ENCODE results near the gene RNF144B.

The RNF144B gene

DNA sequence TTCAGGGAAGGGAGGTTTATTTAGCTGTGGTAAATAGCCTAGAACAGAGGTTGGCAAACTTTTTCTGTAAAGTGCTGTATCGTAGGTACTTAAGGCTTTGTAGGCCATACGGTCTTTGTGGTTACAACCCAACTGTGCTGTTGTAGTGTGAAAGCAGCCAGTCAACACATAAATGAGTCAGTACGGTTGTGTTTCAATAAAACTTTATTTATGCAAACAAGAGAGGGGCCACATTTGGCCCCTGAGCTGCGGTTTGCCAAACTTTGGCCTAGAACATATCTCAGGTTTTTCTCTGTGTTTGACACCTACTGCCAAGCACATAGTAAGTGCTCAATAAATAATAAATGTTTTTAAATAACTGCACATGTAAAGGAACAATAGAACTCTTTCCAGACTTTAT lies 102.2 kb downstream of the RNF144B start:
- H3K4me3 ChIP-seq (ENCODE audit: low read depth, low read length), result no peak overlapping the region
- TF ChIP-seq, protein P1, sequence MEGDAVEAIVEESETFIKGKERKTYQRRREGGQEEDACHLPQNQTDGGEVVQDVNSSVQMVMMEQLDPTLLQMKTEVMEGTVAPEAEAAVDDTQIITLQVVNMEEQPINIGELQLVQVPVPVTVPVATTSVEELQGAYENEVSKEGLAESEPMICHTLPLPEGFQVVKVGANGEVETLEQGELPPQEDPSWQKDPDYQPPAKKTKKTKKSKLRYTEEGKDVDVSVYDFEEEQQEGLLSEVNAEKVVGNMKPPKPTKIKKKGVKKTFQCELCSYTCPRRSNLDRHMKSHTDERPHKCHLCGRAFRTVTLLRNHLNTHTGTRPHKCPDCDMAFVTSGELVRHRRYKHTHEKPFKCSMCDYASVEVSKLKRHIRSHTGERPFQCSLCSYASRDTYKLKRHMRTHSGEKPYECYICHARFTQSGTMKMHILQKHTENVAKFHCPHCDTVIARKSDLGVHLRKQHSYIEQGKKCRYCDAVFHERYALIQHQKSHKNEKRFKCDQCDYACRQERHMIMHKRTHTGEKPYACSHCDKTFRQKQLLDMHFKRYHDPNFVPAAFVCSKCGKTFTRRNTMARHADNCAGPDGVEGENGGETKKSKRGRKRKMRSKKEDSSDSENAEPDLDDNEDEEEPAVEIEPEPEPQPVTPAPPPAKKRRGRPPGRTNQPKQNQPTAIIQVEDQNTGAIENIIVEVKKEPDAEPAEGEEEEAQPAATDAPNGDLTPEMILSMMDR (IDR thresholded peaks at IDR 0.05; ENCODE audit: borderline replicate concordance, insufficient read depth, low read depth, low read length), result no peak

DNA sequence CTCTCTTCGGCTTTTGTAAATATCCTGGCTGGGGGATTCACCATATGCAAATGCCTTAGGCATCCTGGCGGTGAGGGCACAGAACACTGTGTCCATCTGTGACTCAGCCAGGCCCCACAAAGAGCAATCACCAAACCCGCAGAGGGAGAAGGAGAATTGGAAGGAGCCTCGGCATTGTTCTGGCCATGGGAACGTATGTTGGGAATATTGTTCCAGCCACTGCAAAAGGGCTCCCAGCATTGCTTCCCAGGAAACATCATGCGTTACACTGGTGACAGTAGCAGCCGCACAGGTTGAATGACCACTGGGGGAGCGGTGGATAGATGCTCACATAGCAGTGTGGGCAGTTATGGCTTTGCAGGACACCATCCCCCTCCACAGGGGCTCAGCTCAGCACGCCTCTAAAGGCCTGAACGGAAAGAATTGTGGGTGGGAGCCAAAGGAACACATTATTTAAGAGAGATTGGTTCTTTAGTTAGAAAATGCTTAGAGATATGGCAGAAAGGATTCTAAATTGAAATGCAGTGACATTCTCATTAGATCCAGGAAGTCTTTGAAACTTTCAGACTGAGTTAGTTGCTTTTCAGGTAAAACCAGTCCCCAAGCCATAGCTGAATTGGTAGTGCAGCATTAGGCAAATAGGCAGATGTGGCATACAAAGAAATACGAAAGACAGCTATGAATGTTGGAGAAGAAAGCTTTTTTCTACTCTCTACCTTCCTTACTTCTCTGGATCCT lies 104.3 kb downstream of the RNF144B start:
- TF ChIP-seq, protein P1 (IDR thresholded peaks at IDR 0.05; ENCODE audit: borderline replicate concordance, insufficient read depth, low read depth, low read length), result no peak
- H3K4me3 ChIP-seq (ENCODE audit: low read depth, low read length), result no peak overlapping the region

DNA sequence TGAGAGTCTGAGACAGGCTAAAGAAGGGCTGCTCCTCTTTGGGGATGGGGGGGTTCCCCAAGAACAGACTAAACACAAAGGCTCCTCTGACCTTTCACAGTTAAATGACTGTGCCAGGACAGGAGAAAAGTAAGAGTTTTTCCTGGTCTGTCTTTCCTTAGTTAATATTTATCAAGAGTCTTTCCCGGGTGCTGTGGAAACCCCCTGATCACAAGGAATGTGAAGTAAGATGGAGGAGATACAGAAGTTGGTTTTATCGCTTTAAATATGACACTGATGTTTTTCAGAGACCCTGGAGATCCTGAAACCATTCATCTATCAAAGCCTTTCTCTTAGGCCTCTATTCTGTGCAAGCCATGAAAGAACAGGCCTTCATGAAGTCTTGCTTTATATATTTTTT lies 105.8 kb downstream of the RNF144B start:
- H3K4me3 ChIP-seq (ENCODE audit: low read depth, low read length), result no peak overlapping the region
- TF ChIP-seq, protein P1 (IDR thresholded peaks at IDR 0.05; ENCODE audit: borderline replicate concordance, insufficient read depth, low read depth, low read length), result no peak

GRCh38 chr6:18493382-18493891 lies 106.3 kb downstream of the RNF144B start:
- H3K4me3 ChIP-seq (ENCODE audit: low read depth, low read length), result no peak overlapping the region
- TF ChIP-seq, protein P1 (IDR thresholded peaks at IDR 0.05; ENCODE audit: borderline replicate concordance, insufficient read depth, low read depth, low read length), result no peak

- TF ChIP-seq, protein P1 (IDR thresholded peaks at IDR 0.05; ENCODE audit: borderline replicate concordance, insufficient read depth, low read depth, low read length), result no peak
- no peak overlapping the region for H3K4me3 ChIP-seq (ENCODE audit: low read depth, low read length)
Measured at GRCh38 chr6:18493925-18494324, 106.8 kb downstream of the RNF144B start.

DNA sequence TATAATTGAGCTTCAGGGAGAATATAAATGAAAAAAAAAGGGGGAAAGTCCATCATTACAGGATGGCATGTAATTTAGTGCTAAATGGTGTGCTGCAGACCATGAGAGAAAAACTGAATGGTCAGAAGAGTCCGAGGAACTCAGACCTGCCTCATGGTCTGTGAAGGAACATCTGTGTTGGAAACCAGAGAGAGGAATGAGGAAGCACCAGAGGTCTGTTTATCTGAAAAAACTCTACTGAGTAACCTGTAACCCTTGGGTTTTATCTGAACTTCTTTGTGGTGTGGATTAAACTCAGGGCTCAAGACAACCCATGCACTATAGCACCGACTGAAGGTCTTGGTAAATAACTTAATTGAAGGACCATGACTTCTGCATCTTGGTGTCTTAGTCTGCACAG lies 108.1 kb downstream of the RNF144B start:
- TF ChIP-seq, protein P1 (IDR thresholded peaks at IDR 0.05; ENCODE audit: borderline replicate concordance, insufficient read depth, low read depth, low read length), result no peak
- H3K4me3 ChIP-seq (ENCODE audit: low read depth, low read length), result no peak overlapping the region

GRCh38 chr6:18496462-18496861 lies 109.3 kb downstream of the RNF144B start:
- no peak overlapping the region for H3K4me3 ChIP-seq (ENCODE audit: low read depth, low read length)
- TF ChIP-seq, protein P1 (IDR thresholded peaks at IDR 0.05; ENCODE audit: borderline replicate concordance, insufficient read depth, low read depth, low read length), result no peak
